HL-60/S4 treated with retinoic acid at 250 ng/mL for 4 days and 3 days (cell line): ENCODE results near the gene BRCC3.

Experiments
- in situ Hi-C: fragments of 300-500 bp; cut with MboI; formaldehyde crosslinking; loops from 2 replicates; pipeline ENCODE4 v1.7.0; 2022; ENCODE audit warnings: low sequenced_read_pairs

Gene BRCC3

GRCh38 chrX:155070975-155071693, at the start of gene BRCC3, which contains the start of the genes CMC4 and MTCP1:
Gene BRCC3, plus strand, starts transcription at chrX:155071508. Its CDS starts 20 bp downstream, at chrX:155071528.
Gene CMC4, minus strand, starts transcription at chrX:155071136. Its CDS starts 7,113 bp downstream, at chrX:155064023.
Gene MTCP1, minus strand, starts transcription at chrX:155071136. Its CDS starts 5,126 bp downstream, at chrX:155066010.
- in situ Hi-C loops: no loop called here

DNA sequence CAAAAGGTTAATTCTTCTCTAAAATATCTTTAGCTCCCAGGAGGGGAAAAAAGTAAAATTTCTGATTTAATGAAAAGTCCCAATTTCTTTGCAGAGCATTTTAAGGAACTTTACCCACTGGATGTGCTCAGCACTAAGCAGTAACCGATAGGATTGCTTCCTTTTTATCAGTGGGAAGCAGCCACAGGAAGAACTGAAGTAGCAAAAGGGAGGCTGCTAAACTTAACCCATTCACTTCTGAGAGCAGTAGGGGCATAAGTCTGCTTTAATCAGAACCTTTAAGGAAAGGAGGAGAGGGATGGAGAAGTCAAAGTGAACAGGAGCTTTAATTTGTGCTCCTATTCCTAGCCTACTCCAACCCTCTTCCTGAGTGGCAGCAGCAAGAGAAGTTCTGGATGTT, 48.7 kb upstream of the BRCC3 start, which contains the start of gene F8:
F8 (minus strand) TSS at position 139 of the 400 bp plus-strand sequence. CDS start 171 bp downstream, outside the sequence.
- in situ Hi-C loops: no loop called here

DNA sequence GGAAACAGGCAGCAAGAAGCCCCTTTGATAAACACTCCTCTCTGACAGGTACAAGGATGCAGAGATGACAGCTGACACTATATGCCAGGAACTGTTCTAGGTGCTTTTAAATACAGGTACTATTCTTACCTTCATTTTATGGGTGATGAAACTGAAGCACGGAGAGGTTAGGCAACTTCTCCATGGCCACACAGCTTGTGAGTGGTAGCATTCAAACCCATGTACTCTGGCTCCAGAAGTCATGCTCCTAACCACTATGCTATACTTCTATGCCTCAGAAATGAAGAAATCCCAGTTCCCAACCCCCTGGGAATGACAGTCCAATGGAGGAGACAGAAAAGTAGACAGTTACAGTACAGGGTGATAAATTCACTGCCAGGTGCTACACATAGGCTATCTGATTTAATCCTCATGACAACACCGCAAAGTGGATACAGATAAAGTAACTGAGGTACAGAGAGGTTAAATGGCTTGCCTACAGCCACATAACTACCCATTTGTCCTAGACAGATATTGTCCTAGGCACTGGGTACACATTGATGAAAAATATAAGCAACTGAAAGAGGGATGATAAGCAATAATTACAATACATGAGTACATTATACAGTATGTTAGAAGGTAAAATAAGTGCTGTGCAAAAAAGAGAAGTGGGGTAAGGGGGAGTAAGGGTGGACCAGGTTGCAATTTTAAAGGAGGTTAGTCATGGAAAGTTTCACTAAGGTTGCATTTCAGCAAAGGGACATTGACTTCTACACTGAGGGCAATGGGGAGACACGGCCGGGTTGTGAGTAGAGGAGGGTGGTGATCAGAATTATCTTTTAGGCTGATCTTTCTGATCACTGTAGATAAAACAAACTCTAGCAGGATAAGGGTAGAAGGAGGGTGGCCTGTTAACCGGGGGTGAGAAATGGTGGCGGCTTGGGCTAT, 47.1 kb upstream of the BRCC3 start:
- in situ Hi-C loops: no loop called here

- in situ Hi-C loops: no loop called here
These were observed 44.9 kb upstream of the BRCC3 start for GRCh38 chrX:155026420-155026726.

GRCh38 chrX:155026727-155027508, 44.4 kb upstream of the BRCC3 start, which contains the start of gene FUNDC2:
Gene FUNDC2, plus strand, starts transcription at chrX:155026844. Its CDS starts 95 bp downstream, at chrX:155026939.
- in situ Hi-C loops: no loop called here

- in situ Hi-C loops: no loop called here
These were observed 43.7 kb upstream of the BRCC3 start for GRCh38 chrX:155027509-155028066.

DNA sequence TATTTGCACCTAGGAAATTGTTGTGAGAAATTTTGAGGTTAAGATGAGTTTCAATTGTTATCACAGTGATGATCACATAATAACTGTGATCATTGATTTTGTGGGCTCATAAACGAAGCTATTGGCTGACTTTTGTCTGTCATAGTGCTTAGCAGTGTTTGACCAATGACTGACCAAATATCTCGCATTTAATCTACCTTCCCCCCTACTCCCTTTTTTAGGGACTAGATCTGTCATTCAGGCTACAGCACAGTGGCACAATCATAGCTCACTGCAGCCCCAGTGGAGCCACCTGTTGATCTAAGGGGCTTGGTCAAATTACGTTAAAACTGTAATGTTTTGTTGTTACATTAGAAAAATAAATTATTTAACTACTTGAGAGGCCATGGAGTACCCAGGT, 43.2 kb upstream of the BRCC3 start:
- in situ Hi-C loops: no loop called here

DNA sequence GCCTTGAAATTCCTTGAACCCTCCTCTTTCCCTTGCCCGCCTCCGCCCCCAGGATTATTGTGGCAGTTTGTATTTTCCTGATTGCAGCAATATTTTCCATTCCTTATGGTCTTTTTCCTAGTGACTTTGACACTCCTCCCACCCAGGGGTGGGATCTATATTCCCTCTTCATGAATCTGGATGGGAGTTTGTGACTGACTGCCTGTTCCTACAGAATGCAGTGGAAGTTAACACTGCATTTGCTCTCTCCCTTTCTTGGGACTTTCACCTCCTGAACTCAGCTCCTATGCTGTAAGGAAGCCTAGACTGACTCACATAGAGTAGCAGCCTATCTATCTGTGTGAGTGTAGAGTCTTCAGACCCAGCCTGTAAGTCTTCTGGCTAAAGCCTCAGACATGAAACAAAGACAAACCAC, 42.4 kb upstream of the BRCC3 start:
- in situ Hi-C loops: no loop called here

- in situ Hi-C loops: no loop called here
These were observed 39.7 kb upstream of the BRCC3 start for GRCh38 chrX:155031657-155032056.

- in situ Hi-C loops: no loop called here
These were observed 35.6 kb upstream of the BRCC3 start for GRCh38 chrX:155035688-155036087.

DNA sequence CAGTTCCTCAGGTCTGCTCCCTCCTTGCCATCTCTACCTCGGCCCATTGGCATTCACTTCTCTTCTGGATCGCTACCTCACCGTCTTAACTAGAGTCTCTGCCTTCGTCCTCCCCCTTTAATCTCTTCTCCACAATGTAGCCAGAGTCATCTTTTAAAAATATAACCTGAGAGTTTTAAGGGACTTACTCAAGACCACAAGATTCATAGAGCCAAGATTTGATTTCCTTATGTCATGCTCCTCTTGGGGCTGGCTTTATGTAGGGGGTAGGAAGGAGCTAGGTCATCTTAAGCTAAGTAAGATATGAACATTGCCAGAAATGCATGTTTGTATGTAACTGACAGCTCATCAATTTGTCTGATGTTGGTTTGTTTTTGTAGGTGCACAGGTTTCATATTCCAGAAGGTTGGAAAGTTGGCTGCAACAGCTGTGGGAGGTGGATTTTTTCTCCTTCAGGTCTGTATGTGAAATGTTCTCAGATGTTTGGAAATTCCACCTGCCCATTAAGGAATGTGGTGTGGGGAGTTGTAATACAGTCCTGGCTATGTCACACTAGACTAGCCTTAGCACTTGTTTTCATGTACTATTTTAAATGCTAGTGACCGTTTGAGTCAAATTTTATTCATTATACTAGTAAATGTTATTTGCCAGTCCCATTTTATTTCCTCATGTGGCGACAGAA, 25.0 kb upstream of the BRCC3 start:
- in situ Hi-C loops: no loop called here

- in situ Hi-C loops: no loop called here
These were observed 24.3 kb upstream of the BRCC3 start for GRCh38 chrX:155046811-155047528.

DNA sequence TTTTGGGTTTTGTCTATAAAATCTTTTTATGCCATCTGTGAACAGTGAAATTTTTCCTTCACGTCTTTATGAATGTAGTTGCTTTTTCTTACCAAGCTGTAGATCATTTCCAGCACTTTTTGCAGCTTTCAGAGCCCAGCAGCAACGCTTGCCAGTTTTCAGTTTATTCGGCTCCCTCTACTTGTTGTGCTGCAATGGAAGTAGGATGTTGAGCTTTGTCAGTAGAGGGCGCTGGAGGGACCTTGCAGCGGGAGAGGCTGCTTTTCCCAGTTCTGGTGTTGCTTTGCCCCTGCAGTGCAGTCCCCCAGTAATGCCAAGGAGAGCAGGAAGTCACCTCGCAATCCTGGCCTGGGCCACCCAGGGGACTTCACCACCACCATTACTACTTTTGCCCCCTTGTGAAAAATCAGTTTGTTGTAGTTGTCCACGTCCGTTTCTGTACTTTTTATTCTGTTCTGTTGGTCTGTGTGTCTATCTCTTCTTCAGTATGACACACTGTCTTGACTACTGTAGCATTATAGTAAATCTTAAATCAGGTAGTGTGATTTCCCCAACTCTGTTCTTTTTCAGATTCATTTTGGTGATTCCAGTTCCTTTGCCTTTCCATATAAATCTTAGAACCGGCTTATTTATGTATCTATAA, 22.2 kb upstream of the BRCC3 start:
- in situ Hi-C loops: no loop called here

GRCh38 chrX:155052738-155053498, 18.4 kb upstream of the BRCC3 start:
- in situ Hi-C loops: no loop called here

DNA sequence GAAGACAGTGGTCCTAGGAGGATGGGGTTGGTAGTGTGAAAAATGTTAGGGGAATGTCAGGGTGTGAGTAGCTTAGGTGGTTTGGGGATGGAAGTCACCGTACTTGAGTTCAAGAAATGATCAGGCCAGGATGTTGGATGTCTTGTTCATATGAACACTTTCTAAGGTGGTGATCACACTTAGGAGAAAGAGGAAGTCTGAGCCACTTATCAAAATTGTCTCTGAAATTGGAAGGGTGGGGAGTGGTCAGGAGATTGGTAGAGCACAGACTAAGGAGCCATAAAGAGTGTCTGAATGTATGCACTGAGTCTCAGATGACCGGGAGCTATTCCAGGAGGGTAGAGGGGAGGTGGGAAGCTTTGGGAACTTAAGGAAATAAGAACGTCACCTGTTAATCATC, 17.7 kb upstream of the BRCC3 start:
- in situ Hi-C loops: no loop called here

- in situ Hi-C loops: no loop called here
These were observed 17.1 kb upstream of the BRCC3 start for GRCh38 chrX:155054255-155054654.

DNA sequence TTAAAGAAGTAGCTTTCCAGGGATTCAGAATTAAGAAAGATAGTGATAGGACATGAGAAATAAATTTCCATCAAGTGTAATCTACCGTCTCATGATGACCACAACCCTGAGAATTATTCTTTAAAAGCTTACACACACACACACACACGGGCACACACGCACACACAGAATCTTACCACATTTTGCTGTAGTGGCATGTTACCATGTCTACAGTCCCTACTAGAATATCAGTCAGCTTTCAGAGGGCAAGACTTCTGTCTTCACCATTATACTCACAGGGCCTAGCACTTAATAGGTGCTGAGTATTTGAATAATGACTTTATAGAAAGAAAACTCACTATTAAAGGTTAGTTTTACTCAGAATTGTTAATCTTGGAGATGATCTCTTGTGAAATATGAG, 15.8 kb upstream of the BRCC3 start:
- in situ Hi-C loops: no loop called here

GRCh38 chrX:155056471-155056870, 14.8 kb upstream of the BRCC3 start:
- in situ Hi-C loops: no loop called here
